Calu3 (cell line): Measurements from ENCODE around the gene MYO9B. TPM values are rescaled to one million over a fixed set of nuclear protein-coding genes. Genes with fewer than 3 reads are reported as not detected.

ENCODE experiments used
- BruUV-seq: library from RNA; stranded (reverse); fragments of 400-500 nt; replicated peaks from 2 replicates; lab custom pipeline; 2021; lab: Mats Ljungman, UMichigan
- CTCF ChIA-PET: fragments of 300-600 bp; sonication (Branson Sonifier 250); formaldehyde crosslinking; loops from one replicate; lab custom pipeline; 2022; ENCODE audit warnings: antibody characterized with exemption; lab: Charles Lee
- DNase-seq: peaks from one replicate; pipeline ENCODE4 v3.0.0; 2022
- H3K27ac Mint-ChIP-seq: one replicate; pipeline ENCODE4 v1.8.0; 2022; ENCODE audit warnings: mixed read lengths; ENCODE audit not compliant: unreplicated experiment
- H3K27me3 Mint-ChIP-seq: one replicate; pipeline ENCODE4 v1.8.0; 2022; ENCODE audit warnings: mixed read lengths; ENCODE audit not compliant: unreplicated experiment
- H3K36me3 Mint-ChIP-seq: one replicate; pipeline ENCODE4 v1.8.0; 2022; ENCODE audit warnings: mild to moderate bottlenecking, moderate library complexity, mixed read lengths; ENCODE audit not compliant: insufficient read depth, unreplicated experiment
- H3K4me1 Mint-ChIP-seq: one replicate; pipeline ENCODE4 v1.8.0; 2022; ENCODE audit warnings: mild to moderate bottlenecking, low read depth, mixed read lengths; ENCODE audit not compliant: unreplicated experiment
- H3K4me3 Mint-ChIP-seq: one replicate; pipeline ENCODE4 v1.8.0; 2022; ENCODE audit warnings: mild to moderate bottlenecking, low read depth, moderate library complexity, mixed read lengths; ENCODE audit not compliant: unreplicated experiment
- H3K9me3 Mint-ChIP-seq: one replicate; pipeline ENCODE4 v1.8.0; 2022; ENCODE audit warnings: low read depth, mixed read lengths; ENCODE audit not compliant: unreplicated experiment
- intact Hi-C: fragments of 100-400 bp; cut with micrococcal nuclease; formaldehyde crosslinking; loops from one replicate; pipeline ENCODE4 v1.10.0; 2022; ENCODE audit not compliant: unreplicated experiment
- total RNA-seq: library from RNA; stranded (reverse); gene quantifications from 2 replicates; pipeline ENCODE4 v1.2.3, GENCODE V29; 2022
- TF ChIP-seq, protein P1 (sequence below): fragments of 200-600 bp; IDR thresholded peaks from one replicate; pipeline ENCODE4 v1.8.0; 2022; ENCODE audit warnings: antibody characterized with exemption; ENCODE audit not compliant: unreplicated experiment

MYO9B gene
- total RNA-seq, 1 experiment from 2014 or later, result 38.4 TPM

DNA sequence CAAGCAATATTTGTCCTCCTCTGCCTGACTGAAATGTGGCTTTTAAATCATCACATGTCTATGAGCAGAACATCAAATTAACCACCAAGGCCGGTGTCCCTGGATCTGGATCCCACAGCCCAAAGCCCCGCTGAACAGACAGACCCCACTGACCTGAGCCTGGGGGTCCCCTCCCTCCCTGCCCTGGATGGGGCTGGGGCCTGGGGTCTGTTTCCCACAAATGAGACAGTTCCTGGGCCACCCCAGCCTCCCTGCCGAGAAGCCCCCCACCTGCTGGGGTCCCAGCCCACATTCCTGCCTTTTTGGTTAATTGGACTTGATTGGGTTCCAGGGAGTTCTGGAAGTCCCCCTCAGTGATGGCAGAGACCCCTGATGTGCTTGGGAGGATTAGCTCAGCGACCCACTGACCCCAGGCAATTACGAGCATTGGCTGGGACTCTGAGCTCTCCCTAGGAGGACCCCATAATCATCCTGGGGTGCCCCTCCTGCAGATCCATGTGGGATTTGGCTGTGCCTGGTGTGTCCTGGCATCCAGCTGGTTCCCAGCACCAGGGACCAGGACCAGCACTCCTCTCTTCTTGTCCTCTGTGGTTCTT lies 29.6 kb upstream of the MYO9B start:
- Mint-ChIP-seq H3K4me1 (peaks cover 3% of the 10 kb centered on the region), H3K4me3 (no peak overlapping the region), H3K27ac (no peak overlapping the region), H3K27me3 (peaks cover 7% of the 10 kb centered on the region), H3K9me3 (peaks cover under 1% of the 10 kb centered on the region), H3K36me3 (no peaks in the 10 kb centered on the region)
- intact Hi-C loops, result no loop called here
- CTCF ChIA-PET, result no interaction called here
- no peak for DNase-seq
- no TSS peak for BruUV-seq
- TF ChIP-seq, protein P1, sequence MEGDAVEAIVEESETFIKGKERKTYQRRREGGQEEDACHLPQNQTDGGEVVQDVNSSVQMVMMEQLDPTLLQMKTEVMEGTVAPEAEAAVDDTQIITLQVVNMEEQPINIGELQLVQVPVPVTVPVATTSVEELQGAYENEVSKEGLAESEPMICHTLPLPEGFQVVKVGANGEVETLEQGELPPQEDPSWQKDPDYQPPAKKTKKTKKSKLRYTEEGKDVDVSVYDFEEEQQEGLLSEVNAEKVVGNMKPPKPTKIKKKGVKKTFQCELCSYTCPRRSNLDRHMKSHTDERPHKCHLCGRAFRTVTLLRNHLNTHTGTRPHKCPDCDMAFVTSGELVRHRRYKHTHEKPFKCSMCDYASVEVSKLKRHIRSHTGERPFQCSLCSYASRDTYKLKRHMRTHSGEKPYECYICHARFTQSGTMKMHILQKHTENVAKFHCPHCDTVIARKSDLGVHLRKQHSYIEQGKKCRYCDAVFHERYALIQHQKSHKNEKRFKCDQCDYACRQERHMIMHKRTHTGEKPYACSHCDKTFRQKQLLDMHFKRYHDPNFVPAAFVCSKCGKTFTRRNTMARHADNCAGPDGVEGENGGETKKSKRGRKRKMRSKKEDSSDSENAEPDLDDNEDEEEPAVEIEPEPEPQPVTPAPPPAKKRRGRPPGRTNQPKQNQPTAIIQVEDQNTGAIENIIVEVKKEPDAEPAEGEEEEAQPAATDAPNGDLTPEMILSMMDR, result no peak

DNA sequence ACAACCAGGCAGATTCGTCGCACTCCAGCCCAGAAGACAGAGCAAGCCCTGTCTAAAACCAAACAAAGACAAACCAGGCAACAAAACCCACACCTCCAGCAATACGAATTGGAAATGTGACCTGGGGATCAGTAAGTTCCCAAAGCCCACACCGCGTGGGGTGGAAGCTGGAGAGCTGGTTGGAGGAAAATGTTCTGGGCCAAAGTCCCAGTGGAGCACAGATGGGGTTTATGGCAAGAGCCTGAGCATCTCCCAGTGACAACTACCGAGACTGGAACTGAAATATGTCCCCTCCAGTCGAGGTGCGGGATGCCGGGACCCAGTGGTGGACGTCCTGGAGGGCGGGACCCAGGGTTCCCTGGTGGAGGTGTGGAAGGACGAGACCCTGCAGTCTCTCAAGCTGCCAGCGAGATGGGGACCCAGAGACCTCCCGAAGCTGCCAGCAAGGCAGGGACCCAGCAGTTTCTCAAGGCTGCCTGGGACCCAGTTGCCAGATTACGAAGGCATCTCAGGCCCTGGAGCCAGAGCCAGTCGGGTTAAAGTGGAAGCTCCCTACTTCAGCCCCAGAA lies 26.6 kb upstream of the MYO9B start:
- Mint-ChIP-seq H3K27me3 (no peaks in the 10 kb centered on the region), H3K4me3 (no peak overlapping the region), H3K4me1 (no peaks in the 10 kb centered on the region), H3K36me3 (peaks cover 4% of the 10 kb centered on the region), H3K27ac (no peak overlapping the region), H3K9me3 (no peaks in the 10 kb centered on the region)
- CTCF ChIA-PET, result no interaction called here
- intact Hi-C loops, result no loop called here
- no peak for DNase-seq
- no TSS peak for BruUV-seq
- TF ChIP-seq, protein P1, result no peak

DNA sequence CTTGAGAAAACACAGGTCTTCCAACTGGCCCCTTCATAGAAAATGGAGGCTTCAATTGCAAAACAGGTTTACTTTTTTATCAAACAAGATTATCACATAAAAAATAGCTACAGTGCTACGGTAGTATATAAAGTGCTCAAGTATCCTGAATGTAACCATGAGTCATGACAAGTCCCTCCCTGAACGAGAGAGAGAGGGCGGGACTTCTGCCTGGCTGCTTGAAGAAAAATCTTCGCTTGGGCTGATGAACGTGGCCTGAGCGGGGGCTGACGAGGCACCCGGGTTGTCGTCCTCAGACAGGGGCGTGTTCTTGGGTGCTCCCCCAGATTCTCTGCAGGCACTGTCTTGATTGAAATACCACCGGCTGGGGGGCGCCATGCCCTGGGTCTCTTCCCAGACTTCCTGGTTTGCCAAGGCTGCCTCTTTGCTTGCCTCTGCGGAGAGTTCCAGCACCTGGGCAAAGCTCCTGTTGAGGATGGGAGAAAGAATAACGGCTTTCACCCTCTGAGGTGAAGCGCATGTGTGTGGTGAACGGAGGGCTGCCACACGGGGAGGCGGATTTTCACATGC lies 25.8 kb upstream of the MYO9B start:
- TF ChIP-seq, protein P1, result no peak
- Mint-ChIP-seq H3K27ac (no peak overlapping the region), H3K36me3 (peaks cover 4% of the 10 kb centered on the region), H3K9me3 (no peaks in the 10 kb centered on the region), H3K4me1 (no peaks in the 10 kb centered on the region), H3K27me3 (no peaks in the 10 kb centered on the region), H3K4me3 (no peak overlapping the region)
- intact Hi-C loops, result no loop called here
- no TSS peak for BruUV-seq
- no peak for DNase-seq
- CTCF ChIA-PET, result no interaction called here

DNA sequence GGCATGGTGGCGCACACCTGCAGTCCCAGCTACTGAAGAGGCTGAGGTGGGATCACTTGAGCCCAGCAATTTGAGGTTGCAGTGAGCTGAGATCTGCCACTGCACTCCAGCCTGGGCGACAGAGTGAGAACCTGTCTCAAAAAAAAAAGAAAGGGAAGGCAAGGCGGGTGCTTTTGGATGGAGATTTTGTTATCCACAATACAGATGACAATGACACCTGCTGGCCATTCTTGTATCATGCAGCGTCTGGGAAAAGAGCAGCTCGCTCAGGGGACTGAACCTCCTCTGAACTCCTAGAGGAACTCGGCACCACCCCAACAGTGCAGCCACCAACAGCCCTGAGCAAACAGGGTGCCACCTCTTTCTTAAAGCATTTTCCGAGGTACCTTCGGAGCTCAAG lies 23.1 kb upstream of the MYO9B start:
- CTCF ChIA-PET, result interaction anchor here (0.7 to 1.4 kb wide), 5 partner anchors 11 to 338 kb away, joined by 3 to 7 read pairs (median 5); no protein-coding TSS in a partner anchor
- intact Hi-C loops, result no loop called here
- no TSS peak for BruUV-seq
- H3K9me3 Mint-ChIP-seq, result no peaks in the 10 kb centered on the region
- peaks cover 4% of the 10 kb centered on the region for H3K36me3 Mint-ChIP-seq
- no peaks in the 10 kb centered on the region for H3K27me3 Mint-ChIP-seq
- peak; percentile 28 for DNase-seq
- no peak overlapping the region for H3K4me3 Mint-ChIP-seq
- TF ChIP-seq, protein P1, result peak; percentile 43
- no peaks in the 10 kb centered on the region for H3K4me1 Mint-ChIP-seq
- no peak overlapping the region for H3K27ac Mint-ChIP-seq
